DOHH2 (cell line): ENCODE data around the gene CDH1.

Experiments used
- H3F3A ChIP-seq: fragments of 200-600 bp; sonication (generic), shearing (Covaris generic); 2 replicates; pipeline ENCODE4 v1.6.0; 2016; ENCODE audit warnings: antibody characterized with exemption, mild to moderate bottlenecking; ENCODE audit not compliant: control insufficient read depth, insufficient read depth
- H3K27ac ChIP-seq: fragments of 200-600 bp; sonication (generic); 2 replicates; pipeline ENCODE4 v1.5.1; 2014; ENCODE audit warnings: low read depth, mild to moderate bottlenecking, low read length, moderate library complexity
- H3K27me3 ChIP-seq: fragments of 200-600 bp; sonication (generic); 2 replicates; pipeline ENCODE4 v1.6.1; 2014; ENCODE audit warnings: mild to moderate bottlenecking, low read length, mixed read lengths; ENCODE audit not compliant: control insufficient read depth
- H3K36me3 ChIP-seq: fragments of 200-600 bp; sonication (generic); 2 replicates; pipeline ENCODE4 v1.6.1; 2014; ENCODE audit warnings: mild to moderate bottlenecking, low read length, moderate library complexity, mixed read lengths; ENCODE audit not compliant: control insufficient read depth
- H3K4me1 ChIP-seq: fragments of 200-600 bp; sonication (generic); 2 replicates; pipeline ENCODE4 v1.6.1; 2014; ENCODE audit warnings: mild to moderate bottlenecking, low read length, mixed read lengths; ENCODE audit not compliant: control insufficient read depth
- H3K4me2 ChIP-seq: fragments of 200-600 bp; sonication (generic); 2 replicates; pipeline ENCODE4 v1.6.0; 2014; ENCODE audit warnings: mild to moderate bottlenecking, low read length, moderate library complexity
- H3K4me3 ChIP-seq: fragments of 200-600 bp; sonication (generic); 2 replicates; pipeline ENCODE4 v1.5.1; 2014; ENCODE audit warnings: mild to moderate bottlenecking, low read length, mixed read lengths
- H3K79me2 ChIP-seq: fragments of 200-600 bp; sonication (generic); 2 replicates; pipeline ENCODE4 v1.6.1; 2014; ENCODE audit warnings: mild to moderate bottlenecking, low read length, mixed read lengths; ENCODE audit not compliant: control insufficient read depth
- H3K9me2 ChIP-seq: fragments of 200-600 bp; sonication (generic); replicated peaks from 2 replicates; pipeline ENCODE4 v1.6.1; 2014; ENCODE audit warnings: mild to moderate bottlenecking, low read length, mixed read lengths; ENCODE audit not compliant: control insufficient read depth
- H3K9me3 ChIP-seq: fragments of 200-600 bp; sonication (generic); 2 replicates; pipeline ENCODE4 v1.6.1; 2014; ENCODE audit warnings: antibody characterized with exemption, low read length, mixed read lengths; ENCODE audit not compliant: control insufficient read depth, insufficient read depth
- H4K20me1 ChIP-seq: fragments of 200-600 bp; sonication (generic); 2 replicates; pipeline ENCODE4 v1.6.0; 2014; ENCODE audit warnings: low read depth, mild to moderate bottlenecking, antibody characterized with exemption, low read length, moderate library complexity; ENCODE audit not compliant: control insufficient read depth, insufficient read depth
- CTCF ChIP-seq: fragments of 200-600 bp; sonication (generic); IDR thresholded peaks from one replicate; pipeline ENCODE4 v1.5.1; 2014; ENCODE audit warnings: antibody characterized with exemption, mild to moderate bottlenecking, low read depth, low read length; ENCODE audit not compliant: poor library complexity, severe bottlenecking
- EZH2phosphoT487 ChIP-seq: fragments of 200-600 bp; sonication (generic); IDR thresholded peaks from 2 replicates; pipeline ENCODE4 v1.6.1; 2017; ENCODE audit warnings: borderline replicate concordance, mild to moderate bottlenecking, antibody characterized with exemption, low read length, moderate library complexity, mixed read lengths

Gene CDH1

DNA sequence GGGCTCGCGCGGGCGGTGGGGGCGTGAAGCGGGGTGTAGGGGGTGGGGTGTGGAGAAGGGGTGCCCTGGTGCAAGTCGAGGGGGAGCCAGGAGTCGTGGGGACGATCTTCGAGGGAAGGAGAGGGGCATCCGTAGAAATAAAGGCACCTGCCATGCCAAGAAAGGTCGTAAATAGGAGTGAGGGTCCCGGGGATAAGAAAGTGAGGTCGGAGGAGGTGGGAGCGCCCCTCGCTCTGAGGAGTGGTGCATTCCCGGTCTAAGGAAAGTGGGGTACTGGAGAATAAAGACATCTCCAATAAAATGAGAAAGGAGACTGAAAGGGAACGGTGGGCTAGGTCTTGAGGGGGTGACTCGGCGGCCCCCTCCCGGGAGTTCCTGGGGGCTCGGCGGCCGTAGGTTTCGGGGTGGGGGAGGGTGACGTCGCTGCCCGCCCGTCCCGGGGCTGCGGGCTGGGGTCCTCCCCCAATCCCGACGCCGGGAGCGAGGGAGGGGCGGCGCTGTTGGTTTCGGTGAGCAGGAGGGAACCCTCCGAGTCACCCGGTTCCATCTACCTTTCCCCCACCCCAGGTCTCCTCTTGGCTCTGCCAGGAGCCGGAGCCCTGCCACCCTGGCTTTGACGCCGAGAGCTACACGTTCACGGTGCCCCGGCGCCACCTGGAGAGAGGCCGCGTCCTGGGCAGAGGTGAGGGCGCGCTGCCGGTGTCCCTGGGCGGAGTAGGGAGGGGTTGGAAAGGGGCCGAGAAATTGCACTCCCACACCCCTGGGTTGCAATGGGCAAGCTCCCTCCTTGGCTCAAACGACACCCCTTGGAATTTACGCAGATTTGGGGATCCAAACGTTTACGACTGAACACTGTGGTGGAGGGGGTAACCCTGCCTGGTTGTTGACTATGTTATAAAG is 888 bp downstream of the CDH1 start:
- H3K36me3 ChIP-seq, result no peaks in the 10 kb centered on the region
- H3K9me3 ChIP-seq, result no peaks in the 10 kb centered on the region
- H4K20me1 ChIP-seq, result no peaks in the 10 kb centered on the region
- H3K79me2 ChIP-seq, result no peaks in the 10 kb centered on the region
- H3K4me2 ChIP-seq, result no peak overlapping the region
- peaks cover 6% of the 10 kb centered on the region for H3K4me1 ChIP-seq
- no peak overlapping the region for H3K27ac ChIP-seq
- TF ChIP-seq EZH2phosphoT487 (no peak), CTCF (no peak)
- H3K9me2 ChIP-seq, result no peaks in the 10 kb centered on the region
- no peaks in the 10 kb centered on the region for H3F3A ChIP-seq
- no peaks in the 10 kb centered on the region for H3K27me3 ChIP-seq
- no peak overlapping the region for H3K4me3 ChIP-seq

GRCh38 chr16:68739964-68740627 is 3.0 kb downstream of the CDH1 start:
- Histone ChIP-seq H3K79me2 (no peaks in the 10 kb centered on the region), H3K4me3 (no peak overlapping the region), H3K4me2 (no peak overlapping the region), H3K9me2 (no peaks in the 10 kb centered on the region), H3K36me3 (no peaks in the 10 kb centered on the region), H3F3A (no peaks in the 10 kb centered on the region), H3K4me1 (peaks cover 6% of the 10 kb centered on the region), H3K9me3 (no peaks in the 10 kb centered on the region), H3K27me3 (no peaks in the 10 kb centered on the region), H4K20me1 (no peaks in the 10 kb centered on the region), H3K27ac (no peak overlapping the region)
- TF ChIP-seq EZH2phosphoT487 (no peak), CTCF (no peak)

DNA sequence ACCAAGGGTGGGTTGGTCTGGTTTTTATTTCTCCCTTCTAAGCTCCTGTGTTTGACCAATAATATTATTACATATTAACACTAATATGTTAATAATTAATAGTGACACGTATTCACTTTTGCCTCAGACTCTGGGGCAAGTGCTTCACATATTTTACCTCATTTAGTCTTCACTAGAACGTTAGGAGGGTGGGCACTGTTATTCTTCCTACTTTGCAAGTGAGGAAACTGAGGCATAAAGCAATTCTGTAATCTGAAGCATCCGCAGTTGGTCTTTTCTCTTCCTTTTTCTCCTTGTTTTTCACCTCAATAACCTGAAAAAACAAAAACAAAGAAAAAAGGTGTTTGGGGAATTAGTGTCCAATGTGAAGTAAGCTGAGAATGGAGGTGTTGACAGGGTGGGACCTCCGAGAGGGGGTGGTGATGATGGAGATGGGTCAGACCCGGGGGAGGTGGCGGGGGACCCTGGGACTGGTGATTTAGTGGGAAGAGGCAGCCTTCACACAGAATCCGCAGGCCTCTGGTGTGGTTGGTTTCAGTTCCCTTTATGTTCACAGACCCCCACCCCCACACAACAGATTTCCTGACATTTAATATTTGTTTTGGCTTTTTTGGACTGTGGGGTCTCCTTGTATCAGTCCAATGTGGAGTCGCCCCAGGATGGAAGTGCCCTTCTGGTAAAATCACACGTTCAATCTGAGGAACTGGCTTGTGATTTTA is 3.7 kb downstream of the CDH1 start:
- Histone ChIP-seq H3F3A (no peaks in the 10 kb centered on the region), H4K20me1 (no peaks in the 10 kb centered on the region), H3K9me3 (no peaks in the 10 kb centered on the region), H3K9me2 (no peaks in the 10 kb centered on the region), H3K36me3 (no peaks in the 10 kb centered on the region), H3K79me2 (no peaks in the 10 kb centered on the region), H3K4me1 (peaks cover 6% of the 10 kb centered on the region), H3K27me3 (no peaks in the 10 kb centered on the region), H3K4me3 (no peak overlapping the region), H3K4me2 (no peak overlapping the region), H3K27ac (no peak overlapping the region)
- no peak for TF ChIP-seq CTCF
